Suprapubic skin (tissue), 3 donors: ENCODE results near the gene PDZK1.

Experiments
- CTCF ChIP-seq, 2 donors: fragments of 200-600 bp in 1 of 2; fragments of 450-650 bp in 1 of 2; sonication (generic) in 1 of 2; IDR thresholded peaks; one replicate each; pipeline ENCODE4 v1.5.1; 2016 to 2019; ENCODE audit warnings: antibody characterized with exemption in 2 of 2, mild to moderate bottlenecking in 1 of 2, moderate library complexity in 1 of 2
- POLR2AphosphoS5 ChIP-seq, 3 donors: sonication (generic); formaldehyde crosslinking; IDR thresholded peaks; one replicate each; pipeline ENCODE4 v1.6.1; 2017; ENCODE audit warnings: antibody characterized with exemption in 3 of 3

- no peak for TF ChIP-seq CTCF (IDR thresholded peaks at IDR 0.05)
- TF ChIP-seq POLR2AphosphoS5 (IDR thresholded peaks at IDR 0.05) = no peak
These were observed 7.5 kb upstream of the PDZK1 start for GRCh38 chr1:145714524-145715111.
